ENCODE measurements around the gene PRIMA1. TPM values are rescaled to one million over a fixed set of nuclear protein-coding genes. Genes with fewer than 3 reads are reported as not detected.
A peak's percentile ranks its signal among the peaks of the same experiment; 100 is the strongest.

PRIMA1 gene
- total RNA-seq, 4 donors from 2014 or later = 21.1 to 46.8 (median 35.3) TPM

GRCh38 chr14:93784878-93785277 is 3.4 kb downstream of the PRIMA1 start:
- Histone ChIP-seq H3K36me3 (no peaks in the 10 kb centered on the region), H3K27ac (peak overlapping the region in 3 of 4 donors; percentile 32 to 92 (median 82)), H3K27me3 (no peaks in the 10 kb centered on the region), H3K9me3 (no peaks in the 10 kb centered on the region), H3K4me3 (peak overlapping the region in 2 of 4 donors; percentile 52 to 70), H3K4me1 (peaks cover 0 to 55% (median 13%) of the 10 kb centered on the region in 4 donors)
- TF ChIP-seq POLR2A (IDR thresholded peaks at IDR 0.05) (no peak), EP300 (IDR thresholded peaks at IDR 0.05) (no peak), CTCF (IDR thresholded peaks at IDR 0.05) (no peak)
- DNase-seq (ENCODE audit: low spot score in 2 of 2) = no peak
- 51 to 58% methylated on average over 3 of the region's 3 CpGs for WGBS, 2 donors

GRCh38 chr14:93780813-93781400 is 7.4 kb downstream of the PRIMA1 start:
- peaks cover 0 to 63% (median 33%) of the 10 kb centered on the region in 4 donors for H3K4me1 ChIP-seq
- peak overlapping the region in 2 of 4 donors; percentile 9 to 70 for H3K4me3 ChIP-seq
- H3K27ac ChIP-seq = peak overlapping the region; percentile 28 to 92 (median 68)
- no peak for DNase-seq (ENCODE audit: low spot score in 2 of 2)
- TF ChIP-seq POLR2A (IDR thresholded peaks at IDR 0.05) (no peak), CTCF (IDR thresholded peaks at IDR 0.05) (no peak), EP300 (IDR thresholded peaks at IDR 0.05) (no peak)
- no peaks in the 10 kb centered on the region for H3K27me3 ChIP-seq
- H3K9me3 ChIP-seq = no peaks in the 10 kb centered on the region
- 29 to 32% methylated on average over 14 of the region's 14 CpGs for WGBS, 2 donors
- H3K36me3 ChIP-seq = peaks cover 0 to 8% (median 0%) of the 10 kb centered on the region in 3 donors

- TF ChIP-seq EP300 (IDR thresholded peaks at IDR 0.05) (no peak), POLR2A (IDR thresholded peaks at IDR 0.05) (no peak), CTCF (IDR thresholded peaks at IDR 0.05) (no peak)
- no peak for DNase-seq (ENCODE audit: low spot score in 2 of 2)
- H3K4me1 ChIP-seq = peaks cover 0 to 80% (median 36%) of the 10 kb centered on the region in 4 donors
- H3K36me3 ChIP-seq = peaks cover 0 to 17% (median 0%) of the 10 kb centered on the region in 3 donors
- 40 to 44% methylated on average over 20 of the region's 20 CpGs for WGBS, 2 donors
- peak overlapping the region; percentile 41 to 92 (median 68) for H3K27ac ChIP-seq
- no peaks in the 10 kb centered on the region for H3K9me3 ChIP-seq
- H3K4me3 ChIP-seq = no peak overlapping the region
- H3K27me3 ChIP-seq = no peaks in the 10 kb centered on the region
Observed at GRCh38 chr14:93778856-93779629, 9.2 kb downstream of the PRIMA1 start.

- WGBS, 2 donors = 46 to 60% methylated on average over 8 of the region's 8 CpGs
- Histone ChIP-seq H3K36me3 (peaks cover 0 to 23% (median 0%) of the 10 kb centered on the region in 3 donors), H3K27me3 (no peaks in the 10 kb centered on the region), H3K4me1 (peaks cover 0 to 77% (median 36%) of the 10 kb centered on the region in 4 donors), H3K9me3 (no peaks in the 10 kb centered on the region), H3K4me3 (no peak overlapping the region), H3K27ac (peak overlapping the region in 3 of 4 donors; percentile 59 to 92 (median 78))
- no peak for TF ChIP-seq EP300 (IDR thresholded peaks at IDR 0.05)
- TF ChIP-seq CTCF (IDR thresholded peaks at IDR 0.05) = no peak
- no peak for TF ChIP-seq POLR2A (IDR thresholded peaks at IDR 0.05)
- DNase-seq (ENCODE audit: low spot score in 2 of 2) = no peak
Observed at GRCh38 chr14:93778453-93778852, 9.8 kb downstream of the PRIMA1 start.

- Histone ChIP-seq H3K4me1 (peaks cover 0 to 71% (median 30%) of the 10 kb centered on the region in 4 donors), H3K36me3 (peaks cover 0 to 47% (median 0%) of the 10 kb centered on the region in 3 donors), H3K27me3 (no peaks in the 10 kb centered on the region), H3K27ac (peak overlapping the region in 3 of 4 donors; percentile 23 to 92 (median 78)), H3K9me3 (no peaks in the 10 kb centered on the region), H3K4me3 (no peak overlapping the region)
- WGBS, 2 donors = 57 to 66% methylated on average over 3 of the region's 3 CpGs
- no peak for DNase-seq (ENCODE audit: low spot score in 2 of 2)
- TF ChIP-seq EP300 (IDR thresholded peaks at IDR 0.05) (no peak), CTCF (IDR thresholded peaks at IDR 0.05) (no peak), POLR2A (IDR thresholded peaks at IDR 0.05) (no peak)
Observed at GRCh38 chr14:93775744-93776143, 12.5 kb downstream of the PRIMA1 start.

Data from tibial nerve (tissue), 4 donors.